ENCODE results near the gene OOEP. TPM values are rescaled to one million over a fixed set of nuclear protein-coding genes. Genes with fewer than 3 reads are reported as not detected.

OOEP gene
- total and polyA plus RNA-seq, 2 of the 13 experiments (the other 11 are each of a cell fraction or from before 2014, with no cell fraction given), result not detected

GRCh38 chr6:73362869-73363536 is 6.7 kb downstream of the OOEP start (continued):
- no peak for TF ChIP-seq PTBP1 (IDR thresholded peaks at IDR 0.05; ENCODE audit: low read depth, low read length, poor library complexity, severe bottlenecking)
- TF ChIP-seq ONECUT2 (CRISPR knock-in tag; IDR thresholded peaks at IDR 0.05), result no peak
- no peak for TF ChIP-seq PAXIP1 (CRISPR knock-in tag; conservative IDR thresholded peaks at IDR 0.05)
- no peak for TF ChIP-seq GATAD1 (CRISPR knock-in tag; IDR thresholded peaks at IDR 0.05)
- no peak for TF ChIP-seq PRPF4 (IDR thresholded peaks at IDR 0.05; ENCODE audit: low read depth, low read length, poor library complexity, severe bottlenecking)
- TF ChIP-seq ZKSCAN5 (CRISPR knock-in tag; IDR thresholded peaks at IDR 0.05), result no peak
- TF ChIP-seq ZNF567 (CRISPR knock-in tag; IDR thresholded peaks at IDR 0.05; ENCODE audit: borderline replicate concordance), result no peak
- no peak for TF ChIP-seq AFF4 (CRISPR knock-in tag; IDR thresholded peaks at IDR 0.05)
- TF ChIP-seq XBP1 (CRISPR knock-in tag; IDR thresholded peaks at IDR 0.05), result no peak

Measured in HepG2 (cell line).